HK-2 (cell line): Measurements from ENCODE around the gene DOLK.
"Not testable (repeated sequence)": the region's sequence is repeated elsewhere in the genome, so short reads cannot be mapped to it uniquely, and the experiment has no call there.

Source experiments
- DNase-seq: peaks from one replicate; pipeline ENCODE4 v3.0.0-alpha.2; 2018; ENCODE audit not compliant: unreplicated experiment

Gene DOLK

DNA sequence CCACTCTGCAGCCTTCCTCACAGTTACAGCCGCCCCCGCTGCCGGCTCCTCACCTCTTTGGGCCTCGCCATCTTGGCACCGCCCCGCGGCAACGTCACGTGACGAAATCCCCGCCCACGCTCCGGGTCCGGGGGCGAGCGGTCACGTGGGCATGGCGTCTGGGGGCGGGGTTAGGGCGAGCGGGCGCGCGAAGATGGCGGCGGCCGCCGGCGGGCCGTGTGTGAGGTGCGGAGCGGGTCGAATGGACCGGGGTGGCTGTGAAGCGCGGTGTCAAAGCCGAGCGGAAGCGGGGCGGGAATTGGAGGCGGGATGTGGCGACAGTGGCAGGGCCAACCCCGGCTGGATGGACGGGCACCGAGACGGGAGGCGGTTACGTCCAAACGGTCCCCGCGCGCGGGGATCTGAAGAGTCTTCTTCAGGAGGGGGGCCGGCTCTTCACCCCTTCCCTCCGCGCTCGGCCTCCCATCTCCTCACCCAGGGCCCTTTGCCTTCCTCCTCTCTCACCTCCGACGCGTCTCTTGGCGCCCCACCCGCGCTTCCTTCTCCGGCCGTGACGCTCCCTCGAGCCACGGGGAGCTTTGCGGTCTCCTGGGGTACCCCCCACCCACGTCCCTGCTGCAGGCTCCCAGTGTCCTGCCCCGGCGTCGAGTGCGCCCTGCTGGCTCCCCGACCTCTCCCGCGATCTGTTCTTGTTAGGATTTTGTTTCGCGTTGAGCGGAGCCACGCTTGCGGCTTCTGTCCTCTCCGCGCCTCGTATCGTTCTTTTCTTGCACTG lies at the start of gene DOLK, which contains the start of gene NUP188:
Gene DOLK (minus strand): TSS at position 77 of the 775 bp plus-strand sequence. CDS start 300 bp downstream, outside the sequence.
Gene NUP188 (plus strand): TSS at position 173 of the 775 bp plus-strand sequence. CDS start 21 bp downstream, at position 194.
- peak; percentile 97 for DNase-seq

DNA sequence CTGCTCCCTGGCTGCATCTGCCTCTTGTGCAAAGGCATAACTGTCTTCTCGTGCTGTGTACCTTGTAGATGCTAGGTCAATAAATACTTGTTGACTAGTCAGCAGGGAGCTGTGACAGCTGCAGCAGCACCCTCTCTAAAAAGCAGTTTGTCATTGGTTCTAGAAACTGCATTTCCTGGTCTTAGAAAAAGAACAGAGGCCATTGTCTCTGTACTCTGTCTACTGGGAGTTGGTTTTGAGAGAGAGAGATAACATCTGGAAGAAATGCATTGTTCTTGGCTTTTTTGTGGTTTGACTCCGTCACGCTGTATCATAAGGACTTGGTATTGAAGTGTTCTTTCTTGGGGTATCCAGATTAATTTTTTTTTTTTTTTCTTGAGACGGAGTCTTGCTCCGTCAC lies 48.4 kb upstream of the DOLK start:
- no peak for DNase-seq

DNA sequence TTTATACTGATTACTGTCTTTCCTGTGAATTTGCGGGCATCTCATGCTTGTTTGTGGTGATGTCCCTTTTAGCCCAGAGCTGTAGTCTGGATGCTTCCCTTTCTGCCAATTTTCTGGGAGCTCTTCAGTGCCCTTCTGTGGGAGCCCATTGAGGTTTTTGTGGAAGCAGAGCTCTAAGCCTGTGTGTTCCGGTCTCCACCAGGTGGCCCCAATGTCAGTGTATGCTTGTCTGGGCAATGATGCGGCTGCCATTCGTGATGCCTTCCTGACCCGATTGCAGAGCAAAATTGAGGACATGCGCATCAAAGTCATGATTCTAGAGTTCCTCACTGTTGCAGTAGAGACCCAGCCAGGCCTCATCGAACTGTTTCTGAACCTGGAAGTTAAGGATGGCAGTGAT lies 45.6 kb upstream of the DOLK start:
- no peak for DNase-seq

DNA sequence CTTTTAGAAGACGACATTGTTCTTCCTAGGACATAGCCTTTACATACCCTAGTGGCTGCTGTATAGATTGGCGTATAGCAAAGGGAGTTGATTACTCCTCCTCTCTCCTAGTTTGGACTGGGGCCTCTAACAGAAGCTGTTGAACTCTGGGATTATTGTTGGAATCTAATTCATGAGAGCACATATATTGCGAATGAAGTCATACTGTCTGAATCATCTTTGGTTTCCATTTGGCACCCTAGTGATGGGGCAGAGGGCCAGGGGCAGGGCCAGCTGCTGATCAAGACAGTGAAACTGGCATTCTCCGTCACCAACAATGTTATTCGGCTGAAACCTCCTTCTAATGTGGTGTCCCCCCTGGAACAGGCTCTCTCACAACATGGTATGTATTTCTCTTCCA lies 40.4 kb upstream of the DOLK start:
- no peak for DNase-seq

DNA sequence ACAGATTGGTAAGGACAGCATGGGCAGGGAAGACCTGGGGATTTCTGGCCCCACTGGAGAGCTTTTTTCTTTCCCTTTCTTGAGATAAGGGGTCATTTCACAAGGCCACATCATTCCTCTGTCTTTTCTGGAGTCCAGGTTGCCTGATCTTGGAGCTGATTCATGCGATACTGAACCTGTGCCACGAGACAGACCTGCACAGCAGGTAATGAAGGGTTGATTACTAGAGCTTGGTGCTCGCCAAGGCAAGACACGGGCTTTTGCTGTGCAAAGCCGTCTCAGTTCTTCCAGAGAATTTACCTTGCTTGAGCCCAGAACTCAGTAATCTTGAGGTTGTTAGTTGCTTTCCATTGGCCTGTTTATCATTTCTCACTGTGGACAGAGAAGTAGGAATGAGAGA lies 39.3 kb upstream of the DOLK start:
- DNase-seq: no peak

DNA sequence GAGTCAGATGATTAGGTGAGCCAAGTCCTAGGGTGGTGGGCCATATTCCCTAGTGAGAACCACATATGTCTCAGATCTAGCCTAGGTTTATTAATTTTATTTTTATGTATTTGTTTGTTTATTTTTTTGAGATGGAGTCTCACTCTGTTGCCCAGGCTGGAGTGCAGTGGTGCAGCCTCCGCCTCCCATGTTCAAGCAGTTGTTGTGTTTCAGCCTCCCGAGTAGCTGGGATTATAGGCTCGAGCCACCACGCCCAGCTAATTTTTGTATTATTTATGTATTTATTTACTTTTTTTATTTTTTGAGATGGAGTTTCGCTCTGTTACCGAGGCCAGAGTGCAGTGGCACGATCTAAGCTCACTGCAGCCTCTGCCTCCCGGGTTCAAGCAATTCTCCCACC lies 36.1 kb upstream of the DOLK start:
- no peak for DNase-seq

DNA sequence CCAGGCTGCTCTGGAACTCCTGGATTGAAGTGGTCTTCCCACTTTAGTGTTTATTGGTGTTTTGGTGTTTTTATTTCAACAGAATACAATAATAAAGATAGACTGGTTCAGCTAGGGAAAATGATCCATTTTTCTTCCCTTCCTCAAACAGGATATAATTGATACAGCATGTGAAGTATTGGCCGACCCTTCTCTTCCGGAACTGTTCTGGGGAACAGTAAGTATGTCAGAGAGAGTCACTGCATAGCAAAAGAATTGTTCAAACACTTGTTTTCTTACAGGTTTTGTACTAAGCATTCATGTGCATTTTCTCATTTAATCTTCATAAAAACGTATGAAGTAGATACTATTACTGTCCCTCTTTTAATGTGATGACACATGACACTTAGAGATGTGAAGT lies 31.7 kb upstream of the DOLK start:
- DNase-seq: no peak

DNA sequence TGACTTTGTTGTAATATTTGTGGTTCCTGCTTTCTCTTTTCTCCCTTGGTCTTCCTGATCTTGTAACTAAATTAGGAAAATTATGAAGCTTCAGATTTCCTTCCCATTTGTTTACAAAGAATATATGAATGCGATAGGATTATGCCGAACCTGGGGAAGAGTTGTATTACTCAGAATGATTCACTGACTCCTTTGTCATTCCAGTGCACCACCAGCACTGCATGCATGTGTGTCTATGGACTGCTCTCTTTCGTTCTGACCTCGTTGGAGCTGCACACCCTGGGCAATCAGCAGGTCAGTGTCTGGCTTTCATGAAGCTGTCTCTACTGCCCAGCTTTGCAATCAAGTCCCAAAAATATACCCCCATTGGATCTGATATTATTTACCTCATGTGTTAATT lies 25.6 kb upstream of the DOLK start:
- peak; percentile 12 for DNase-seq

DNA sequence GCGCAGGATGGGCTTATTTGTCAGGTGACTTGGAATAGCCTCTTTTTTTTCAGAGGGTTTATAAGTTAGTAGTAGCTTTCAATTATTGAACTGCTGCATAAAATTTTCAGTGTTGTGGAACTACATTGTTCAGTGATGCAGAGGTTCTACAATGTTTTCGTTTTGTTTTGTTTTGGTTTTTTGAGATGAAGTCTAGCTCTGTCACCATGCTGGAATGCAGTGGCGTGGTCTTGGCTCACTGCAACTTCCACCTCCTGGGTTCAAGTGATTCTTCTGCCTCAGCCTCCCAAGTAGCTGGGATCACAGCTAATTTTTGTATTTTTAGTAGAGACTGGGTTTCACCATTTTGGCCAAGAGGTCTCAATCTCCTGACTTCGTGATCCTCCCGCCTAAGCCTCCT lies 22.1 kb upstream of the DOLK start:
- DNase-seq: no peak

DNA sequence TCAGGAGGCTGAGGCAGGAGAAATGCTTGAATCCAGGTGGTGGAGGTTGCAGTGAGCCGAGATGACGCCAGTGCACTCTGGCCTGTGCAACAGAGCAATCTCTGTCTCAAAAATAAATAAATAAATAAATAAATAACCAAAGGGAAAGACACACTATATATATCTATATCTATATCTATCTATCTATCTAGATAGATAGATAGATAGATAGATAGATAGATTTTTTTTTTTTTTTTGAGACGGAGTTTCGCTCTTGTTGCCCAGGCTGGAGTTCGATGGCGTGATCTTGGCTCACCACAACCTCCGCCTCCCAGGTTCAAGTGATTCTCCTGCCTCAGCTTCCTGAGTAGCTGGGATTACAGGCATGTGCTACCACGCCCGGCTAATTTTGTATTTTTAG lies 14.0 kb upstream of the DOLK start:
- not testable (repeated sequence) for DNase-seq

DNA sequence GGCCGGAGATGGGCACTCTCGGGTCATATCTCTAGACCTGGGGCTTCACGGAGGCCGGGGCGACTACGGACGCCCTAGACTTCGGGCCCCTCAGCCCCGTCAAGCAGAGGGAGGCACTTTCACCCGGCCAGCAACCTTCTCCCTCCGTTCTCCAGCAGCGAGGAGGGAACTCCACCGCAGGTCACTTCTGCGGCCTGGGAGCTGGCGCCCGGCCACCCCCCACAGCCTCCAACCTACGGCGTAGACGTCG lies 201 bp downstream of the DOLK start:
- DNase-seq: no peak

DNA sequence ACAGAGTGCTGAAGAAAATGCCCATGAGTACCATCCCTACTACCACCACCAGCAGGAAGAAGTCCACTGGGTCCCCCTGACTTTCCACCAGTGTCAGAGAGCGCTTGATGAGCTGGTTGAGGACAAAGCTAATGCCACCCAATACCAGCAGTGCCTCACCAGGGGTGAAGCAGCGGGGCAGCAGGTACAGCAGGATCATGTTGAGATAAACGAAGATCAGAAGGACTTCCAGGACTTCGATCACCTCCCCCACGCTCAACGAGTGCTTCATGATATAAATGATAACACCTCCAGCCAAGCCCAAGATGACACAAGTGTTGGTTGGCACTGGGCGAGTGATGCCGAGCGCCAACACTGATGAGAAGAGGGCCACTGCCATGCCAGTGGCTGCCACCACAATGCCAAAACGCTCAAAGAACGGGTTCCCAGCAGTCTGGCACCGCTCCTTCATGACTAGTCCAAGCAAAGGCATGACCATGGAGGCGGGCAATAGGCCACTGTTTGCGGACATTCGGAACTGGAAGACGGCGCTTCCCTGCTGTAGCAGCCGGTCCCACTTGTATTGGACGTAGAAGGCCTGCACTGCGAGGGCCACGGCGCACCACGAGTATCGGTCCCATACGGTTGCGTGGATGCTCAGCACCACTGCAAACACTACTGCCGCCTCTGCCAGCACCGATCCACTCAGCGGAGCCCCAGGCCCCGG lies 679 bp downstream of the DOLK start:
- DNase-seq: no peak

DNA sequence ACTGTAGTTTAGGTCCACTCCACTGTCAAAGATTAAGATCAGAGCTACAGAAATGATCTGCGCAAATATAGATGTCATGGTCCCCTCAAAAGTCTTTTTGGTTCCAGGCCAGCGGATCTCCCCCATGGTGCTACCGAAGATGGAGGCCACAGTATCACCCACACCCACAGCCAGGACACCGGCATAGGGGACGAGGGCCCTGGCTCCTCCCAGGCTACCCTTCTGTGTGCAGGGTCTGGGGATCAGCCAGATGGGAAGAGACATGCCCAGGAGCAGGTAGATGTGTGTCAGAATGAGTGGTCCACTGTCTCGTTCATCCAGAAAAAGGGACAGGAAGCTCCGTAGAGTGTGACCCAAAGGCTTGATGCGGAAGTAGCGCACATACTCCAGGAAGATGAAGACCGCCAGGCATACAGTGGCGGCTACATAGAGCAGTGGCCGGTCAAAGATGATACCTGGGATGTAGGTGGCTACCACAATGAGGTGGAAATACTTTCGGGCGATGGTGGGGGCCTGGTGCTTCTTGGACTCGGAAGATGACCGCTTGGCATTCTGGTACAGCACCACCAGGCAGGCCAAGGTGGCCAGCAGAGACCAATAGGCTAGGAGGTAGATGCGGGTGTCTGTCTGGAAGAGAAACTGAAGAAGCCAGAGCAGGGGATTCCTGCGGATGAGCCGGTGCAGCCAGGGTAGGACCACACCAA lies 1.5 kb downstream of the DOLK start:
- no peak for DNase-seq

DNA sequence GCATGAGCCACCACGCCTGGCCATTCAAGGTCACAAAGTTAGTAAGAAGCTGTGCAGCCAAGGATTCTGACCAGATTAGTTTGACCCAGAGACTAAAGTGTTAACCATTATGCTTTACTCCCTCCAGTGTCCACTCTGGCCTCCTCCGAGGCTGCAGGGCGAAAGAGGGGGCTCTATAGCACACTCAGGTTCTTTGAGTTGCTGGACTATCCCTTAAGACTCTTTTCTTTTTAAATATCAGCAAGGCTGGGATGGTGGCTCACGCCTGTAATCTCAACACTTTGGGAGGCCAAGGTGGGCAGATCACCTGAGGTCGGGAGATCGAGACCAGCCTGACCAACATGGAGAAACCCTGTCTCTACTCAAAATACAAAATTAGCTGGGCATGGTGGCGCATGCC lies 2.4 kb downstream of the DOLK start:
- DNase-seq: not testable (repeated sequence)

DNA sequence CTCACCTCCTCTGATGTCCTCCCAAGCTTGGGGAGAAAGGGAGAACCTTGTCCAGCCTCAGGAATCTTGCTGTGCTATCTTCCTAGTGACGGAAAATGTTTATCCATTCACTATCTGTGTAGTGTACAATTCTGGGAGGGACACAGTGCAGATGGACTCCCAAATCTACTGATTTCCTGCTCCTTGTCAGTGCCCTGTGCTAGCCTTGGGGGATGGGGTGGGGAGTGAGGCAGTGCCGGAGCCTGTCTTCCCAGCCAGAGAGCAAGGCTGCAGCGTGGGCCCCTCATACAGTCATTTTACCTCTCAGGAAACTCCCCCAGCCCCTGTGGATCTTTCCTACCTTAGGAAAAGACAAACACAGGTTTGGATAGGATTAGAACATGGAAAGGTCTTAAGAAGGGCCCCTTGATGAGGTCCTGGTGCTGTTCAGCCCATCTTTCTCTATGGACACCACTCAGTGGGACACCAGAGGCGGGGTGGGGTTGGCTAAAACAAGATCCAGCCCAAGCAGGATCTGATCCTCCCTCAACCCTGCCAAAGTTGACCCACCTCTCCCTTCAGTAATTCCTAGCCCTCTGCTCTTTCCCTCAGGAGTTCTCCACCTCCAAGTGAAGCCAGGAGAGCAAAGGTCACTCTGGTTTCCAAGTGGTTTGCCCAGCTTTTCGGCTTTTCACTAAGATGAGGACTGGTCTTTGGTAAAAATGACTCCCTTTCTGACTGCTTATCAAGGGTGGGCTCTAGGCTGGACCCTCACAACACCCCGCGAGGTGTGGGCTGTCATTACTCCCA lies 3.4 kb downstream of the DOLK start:
- DNase-seq: no peak

DNA sequence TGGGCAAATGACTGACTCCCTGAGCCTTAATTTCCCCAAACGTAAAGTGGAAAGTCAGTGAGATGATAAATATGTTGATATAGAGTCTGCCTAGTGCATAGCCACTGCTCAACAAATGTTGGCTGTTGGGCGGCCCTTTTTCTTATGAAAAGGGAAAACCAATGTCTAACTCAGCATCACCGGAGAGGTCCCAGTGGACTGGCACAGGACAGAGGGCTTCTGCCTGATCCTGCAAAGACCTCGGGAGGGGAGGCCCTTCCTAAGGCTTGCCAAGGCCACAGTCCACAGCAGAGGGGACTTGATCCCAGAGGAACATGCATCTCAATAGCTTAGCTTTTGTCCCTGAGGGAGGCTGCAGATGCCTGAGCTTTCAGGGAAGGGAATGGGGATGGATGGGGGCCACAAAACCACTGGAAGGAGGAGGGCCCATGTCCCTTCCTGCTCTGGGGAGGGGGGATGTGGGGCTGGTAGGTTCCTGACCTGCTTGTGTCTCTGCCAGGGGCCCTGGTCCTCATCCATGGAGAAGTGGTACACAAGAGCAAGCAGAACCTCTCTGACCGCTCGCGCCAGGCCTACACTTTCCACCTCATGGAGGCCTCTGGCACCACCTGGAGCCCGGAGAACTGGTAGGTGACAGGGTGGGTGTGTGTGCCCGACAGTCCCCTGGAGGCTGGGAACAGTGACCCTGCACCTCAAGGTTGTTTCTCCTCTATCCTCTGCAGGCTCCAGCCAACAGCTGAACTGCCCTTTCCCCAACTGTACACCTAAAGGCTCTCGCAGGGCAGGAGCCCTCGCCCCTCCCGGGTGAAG lies 6.3 kb downstream of the DOLK start:
- DNase-seq: no peak

DNA sequence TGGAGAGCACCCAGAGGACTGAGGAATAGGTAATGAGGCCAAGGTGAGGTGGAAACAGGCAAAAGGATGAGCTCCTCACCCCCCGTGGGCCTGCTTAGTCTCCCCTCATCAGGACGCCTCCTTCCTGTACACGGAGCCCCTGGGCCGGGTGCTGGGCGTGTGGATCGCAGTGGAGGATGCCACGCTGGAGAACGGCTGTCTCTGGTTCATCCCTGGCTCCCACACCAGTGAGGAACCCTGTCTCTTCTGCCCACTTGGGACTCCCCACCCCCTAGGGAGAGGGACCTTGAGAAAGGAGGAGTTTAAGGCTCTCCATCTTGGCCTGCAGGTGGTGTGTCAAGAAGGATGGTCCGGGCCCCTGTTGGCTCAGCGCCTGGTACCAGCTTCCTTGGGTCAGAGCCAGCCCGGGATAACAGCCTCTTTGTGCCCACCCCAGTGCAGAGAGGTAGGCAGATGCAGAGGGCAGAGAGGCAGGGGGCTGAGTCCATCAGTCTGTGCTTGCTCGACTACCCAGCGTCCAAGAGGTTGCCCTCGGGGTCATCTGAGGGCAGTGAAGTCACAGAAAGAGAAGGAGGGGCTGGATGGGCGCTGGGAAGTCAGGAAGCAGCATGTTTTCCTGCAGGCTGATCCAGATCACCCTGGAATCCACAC lies 7.0 kb downstream of the DOLK start:
- no peak for DNase-seq

DNA sequence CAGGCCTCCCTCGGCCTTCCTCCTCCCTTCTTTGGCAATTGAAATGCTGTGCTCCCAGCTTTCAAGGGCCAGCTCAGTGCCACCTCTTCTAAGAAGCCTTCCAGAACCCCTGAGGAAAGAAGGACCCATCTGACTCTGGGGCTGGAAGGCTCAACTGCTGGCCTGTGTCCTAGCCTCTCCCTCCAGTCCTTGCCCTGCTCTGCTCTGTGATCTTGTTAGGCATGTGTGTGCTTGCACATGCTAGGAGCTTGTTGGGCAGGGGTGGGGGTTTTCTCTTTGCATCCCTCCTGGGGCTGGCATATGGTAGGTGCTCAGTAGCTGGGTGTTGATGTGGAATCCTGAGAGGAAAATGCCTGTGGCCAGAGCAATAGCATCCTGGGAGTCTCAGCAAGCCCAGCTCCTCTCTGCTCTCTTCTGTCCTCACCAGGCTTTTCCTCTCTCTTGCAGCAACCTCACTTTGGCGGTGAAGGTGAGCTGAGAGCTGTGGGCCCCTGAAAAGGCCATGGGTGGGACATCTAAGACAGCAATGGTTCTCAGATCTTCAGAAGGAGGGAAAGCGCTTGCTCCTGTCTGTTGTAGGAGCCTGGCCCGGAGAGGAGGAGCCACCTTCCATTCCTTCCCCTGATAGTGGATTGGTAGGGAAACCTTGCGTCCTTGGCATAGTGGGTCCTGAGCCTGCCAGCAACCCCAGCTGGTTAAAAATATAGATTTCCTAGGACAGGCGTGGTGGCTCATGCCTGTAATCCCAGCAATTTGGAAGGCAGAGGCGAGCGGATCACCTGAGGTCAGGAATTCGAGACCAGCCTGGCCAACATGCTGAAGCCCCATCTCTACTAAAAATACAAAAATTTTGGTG lies 9.9 kb downstream of the DOLK start:
- no peak for DNase-seq

DNA sequence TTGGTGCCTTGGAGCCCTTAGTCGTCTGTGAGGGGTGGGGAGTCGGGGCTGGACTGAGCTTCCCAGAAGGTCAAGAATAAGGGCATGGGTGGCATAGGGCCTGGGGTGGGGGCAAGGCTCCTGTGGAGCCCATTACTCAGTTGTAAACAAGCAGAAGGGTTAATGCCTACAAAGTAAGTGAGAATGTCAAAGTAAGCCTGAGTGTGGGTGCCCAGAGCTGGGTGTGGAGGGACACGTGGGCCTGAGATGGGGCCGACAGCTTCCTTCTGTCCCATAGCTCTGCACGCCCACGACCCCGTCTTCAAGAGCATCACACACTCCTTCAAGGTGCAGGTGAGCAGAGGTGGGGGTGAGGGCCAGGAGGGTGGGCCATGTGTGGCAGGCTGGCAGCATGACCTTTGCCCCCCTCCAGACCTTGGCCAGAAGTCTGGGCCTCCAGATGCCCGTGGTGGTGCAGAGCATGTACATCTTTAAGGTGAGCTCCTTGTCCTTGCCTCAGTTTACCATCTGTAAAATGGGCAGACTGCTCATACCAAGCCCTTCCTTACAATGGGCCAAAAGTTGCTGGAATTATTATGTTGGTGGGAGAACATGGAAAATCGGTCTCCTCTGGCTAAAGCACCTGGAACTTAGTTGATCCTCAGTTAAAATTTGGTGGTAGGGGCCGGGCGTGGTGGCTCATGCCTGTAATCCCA lies 11.1 kb downstream of the DOLK start:
- no peak for DNase-seq
